NCI-H345 (cell line): ENCODE results near the gene PI16.
A peak's percentile ranks its signal among the peaks of the same experiment; 100 is the strongest.

Source experiments
- DNase-seq: peaks from one replicate; lab custom pipeline; 2025; lab: John Stamatoyannopoulos, UW

PI16 gene

GRCh38 chr6:36954262-36954931 is at the start of gene PI16:
TSS of gene PI16 (plus strand) at chr6:36954738. CDS start at chr6:36954761, 23 bp downstream.
- no peak for DNase-seq

GRCh38 chr6:36904851-36905393 is 49.6 kb upstream of the PI16 start:
- DNase-seq, result no peak

- DNase-seq, result peak; percentile 67
Measured at GRCh38 chr6:36906539-36907325, 47.8 kb upstream of the PI16 start.

- DNase-seq, result no peak
Measured at GRCh38 chr6:36907781-36908180, 46.8 kb upstream of the PI16 start.

- no peak for DNase-seq
Measured at GRCh38 chr6:36908747-36909146, 45.8 kb upstream of the PI16 start.

- DNase-seq, result no peak
Measured at GRCh38 chr6:36912030-36912454, 42.5 kb upstream of the PI16 start.

- no peak for DNase-seq
Measured at GRCh38 chr6:36912586-36912985, 42.0 kb upstream of the PI16 start.

- no peak for DNase-seq
Measured at GRCh38 chr6:36913082-36913481, 41.5 kb upstream of the PI16 start.

- DNase-seq, result no peak
Measured at GRCh38 chr6:36914227-36914794, 40.2 kb upstream of the PI16 start.

GRCh38 chr6:36915599-36915998 is 38.9 kb upstream of the PI16 start:
- no peak for DNase-seq

- DNase-seq, result no peak
Measured at GRCh38 chr6:36916126-36916525, 38.4 kb upstream of the PI16 start.

GRCh38 chr6:36917541-36918193 is 36.9 kb upstream of the PI16 start:
- no peak for DNase-seq

GRCh38 chr6:36920049-36920448 is 34.5 kb upstream of the PI16 start:
- no peak for DNase-seq

GRCh38 chr6:36920546-36920945 is 34.0 kb upstream of the PI16 start:
- no peak for DNase-seq

GRCh38 chr6:36924131-36924530 is 30.4 kb upstream of the PI16 start:
- no peak for DNase-seq

GRCh38 chr6:36924778-36925374 is 29.7 kb upstream of the PI16 start:
- no peak for DNase-seq

- no peak for DNase-seq
Measured at GRCh38 chr6:36925809-36926208, 28.7 kb upstream of the PI16 start.

- DNase-seq, result no peak
Measured at GRCh38 chr6:36926708-36927513, 27.6 kb upstream of the PI16 start.

GRCh38 chr6:36927691-36928546 is 26.6 kb upstream of the PI16 start:
- DNase-seq, result no peak

GRCh38 chr6:36928547-36928918 is 26.0 kb upstream of the PI16 start:
- DNase-seq, result no peak
